ENCODE data around the gene NIPA2. TPM values are rescaled to one million over a fixed set of nuclear protein-coding genes. Genes with fewer than 3 reads are reported as not detected.

NIPA2 gene
- total and polyA plus RNA-seq, 2 of the 13 experiments (the other 11 are each of a cell fraction or from before 2014, with no cell fraction given): 29.0 to 56.2 TPM

- in situ Hi-C loops (cut with HindIII; ENCODE audit: extremely low pct_ligation_motif_present, low pct_unique_long_range_greater_than_20kb): no loop called here
- ChIA-PET CTCF (ENCODE audit: low intra/inter-chr PET ratio, low total read pairs) (no interaction called here), POLR2A (no interaction called here)
- Histone ChIP-seq H3K9me3 (ENCODE audit: low read length) (no peaks in the 10 kb centered on the region), H3K79me2 (ENCODE audit: insufficient read depth, low read length) (no peaks in the 10 kb centered on the region), H2AFZ (ENCODE audit: low read length) (no peak overlapping the region), H3K36me3 (replicated peaks in 1 of 2; ENCODE audit: control insufficient read depth in 1 of 2, insufficient read depth in 2 of 2, low read length in 2 of 2) (peaks cover 13 to 21% of the 10 kb centered on the region in 2 experiments; a peak in 3 of 5 replicates), H4K20me1 (ENCODE audit: insufficient read depth, low read length) (no peaks in the 10 kb centered on the region), H3K27me3 (ENCODE audit: control insufficient read depth in 1 of 2, insufficient read depth in 2 of 2, low read length in 2 of 2) (no peaks in the 10 kb centered on the region), H3K4me1 (ENCODE audit: insufficient read depth, low read length) (no peaks in the 10 kb centered on the region), H3K27ac (ENCODE audit: extremely low read length, insufficient read depth, low read length) (no peak overlapping the region), H3K9ac (ENCODE audit: insufficient read depth, low read depth, low read length) (no peak overlapping the region), H3K4me2 (ENCODE audit: low read depth, low read length) (no peak overlapping the region), H3K4me3 (replicated peaks in 1 of 3; ENCODE audit: insufficient read depth in 1 of 3, low read depth in 2 of 3, low read length in 3 of 3) (no peak overlapping the region)
- 92% methylated on average over 2 of the region's 11 CpGs for WGBS (ENCODE audit: low lambda C conversion rate)
- no TSS peak for BruUV-seq (replicated peaks)
- ATAC-seq (no peak), DNase-seq (ENCODE audit: low spot score) (no peak), FAIRE-seq (no peak)
- no peak for TF ChIP-seq SOX13 (IDR thresholded peaks at IDR 0.05)
- TF ChIP-seq SOX13 (CRISPR knock-in tag; conservative IDR thresholded peaks at IDR 0.05 in 1 of 2, IDR thresholded peaks at IDR 0.05 in 1 of 2): no peak
- no peak for TF ChIP-seq KLF13 (CRISPR knock-in tag; IDR thresholded peaks at IDR 0.05)
- TF ChIP-seq, protein P1, sequence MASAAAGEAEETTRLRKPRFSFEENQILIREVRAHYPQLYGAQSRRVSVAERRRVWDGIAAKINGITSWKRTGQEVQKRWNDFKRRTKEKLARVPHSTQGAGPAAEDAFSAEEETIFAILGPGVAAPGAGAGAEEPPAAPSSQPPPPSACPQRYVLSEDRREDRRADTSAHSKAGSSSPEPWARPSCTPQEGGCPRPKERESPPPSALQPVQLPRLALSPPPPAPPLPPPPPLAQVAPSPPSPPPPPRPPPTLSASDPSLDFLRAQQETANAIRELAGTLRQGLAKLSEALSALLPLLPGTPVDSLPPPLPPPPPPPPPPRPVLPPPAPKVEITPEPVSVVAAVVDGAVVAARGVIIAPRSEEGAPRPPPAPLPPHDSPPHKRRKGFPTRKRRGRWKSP (CRISPR knock-in tag; IDR thresholded peaks at IDR 0.05): no peak
- no peak for TF ChIP-seq SNAI1 (CRISPR knock-in tag; IDR thresholded peaks at IDR 0.05; ENCODE audit: borderline replicate concordance)
- no peak for TF ChIP-seq ZFY (CRISPR knock-in tag; IDR thresholded peaks at IDR 0.05)
- TF ChIP-seq GTF3A (CRISPR knock-in tag; conservative IDR thresholded peaks at IDR 0.05): no peak
- TF ChIP-seq ZNF136 (CRISPR knock-in tag; IDR thresholded peaks at IDR 0.05; ENCODE audit: low read depth): no peak
- TF ChIP-seq ZNF569 (CRISPR knock-in tag; IDR thresholded peaks at IDR 0.05; ENCODE audit: borderline replicate concordance): no peak
- no peak for TF ChIP-seq POGZ (CRISPR knock-in tag; IDR thresholded peaks at IDR 0.05)
- intact Hi-C loops (cut with micrococcal nuclease; ENCODE audit: unreplicated experiment): no loop called here
Measured at GRCh38 chr15:22902981-22903380, 64.5 kb downstream of the NIPA2 start.
